SK-N-SH treated with all-trans-retinoic acid at 6 μM for 48 hours (cell line): ENCODE data around the gene SLC4A1AP.

Source experiments
- ATAC-seq: fragments of 200-7000 bp; cut with Tn5 transposase; 3 replicates; pipeline ENCODE4 v1.9.1; 2020; ENCODE audit warnings: mild to moderate bottlenecking, moderate library complexity
- ARNTL ChIP-seq: fragments of 450-650 bp; formaldehyde crosslinking; IDR thresholded peaks from 2 replicates; pipeline ENCODE4 v1.5.0; 2020; ENCODE audit warnings: low read depth, mild to moderate bottlenecking, moderate library complexity, borderline replicate concordance
- CREB5 ChIP-seq: fragments of 250-450 bp; sonication (Bioruptor Pico); IDR thresholded peaks from 2 replicates; pipeline ENCODE4 v1.5.1; 2020; ENCODE audit warnings: low read depth, mild to moderate bottlenecking, moderate library complexity
- CSDC2 ChIP-seq: fragments of 250-450 bp; sonication (Bioruptor Pico); IDR thresholded peaks from 2 replicates; pipeline ENCODE4 v1.5.0; 2020; ENCODE audit warnings: mild to moderate bottlenecking, moderate library complexity
- CSRNP3 ChIP-seq: fragments of 250-450 bp; sonication (Bioruptor Pico); IDR thresholded peaks from 2 replicates; pipeline ENCODE4 v1.5.1; 2021; ENCODE audit warnings: mild to moderate bottlenecking, moderate library complexity
- ESRRG ChIP-seq: fragments of 250-450 bp; sonication (Bioruptor Pico); IDR thresholded peaks from 2 replicates; pipeline ENCODE4 v1.6.1; 2021; ENCODE audit warnings: mild to moderate bottlenecking
- GLIS3 ChIP-seq: fragments of 250-450 bp; sonication (Bioruptor Pico); IDR thresholded peaks from 2 replicates; pipeline ENCODE4 v1.5.0; 2020; ENCODE audit warnings: mild to moderate bottlenecking, moderate library complexity
- ISL1 ChIP-seq: fragments of 250-450 bp; sonication (Bioruptor Pico); IDR thresholded peaks from 2 replicates; pipeline ENCODE4 v2.1.2; 2022; ENCODE audit warnings: mild to moderate bottlenecking, moderate library complexity
- OSR1 ChIP-seq: fragments of 250-450 bp; sonication (Bioruptor Pico); IDR thresholded peaks from 2 replicates; pipeline ENCODE4 v1.8.0; 2022; ENCODE audit warnings: moderate library complexity, mild to moderate bottlenecking, inconsistent platforms
- RARB ChIP-seq: fragments of 250-450 bp; sonication (Bioruptor Pico); IDR thresholded peaks from 2 replicates; pipeline ENCODE4 v1.8.0; 2021; ENCODE audit warnings: mild to moderate bottlenecking, moderate library complexity
- SNAI2 ChIP-seq: fragments of 250-450 bp; sonication (Bioruptor Pico); IDR thresholded peaks from 2 replicates; pipeline ENCODE4 v1.5.0; 2020; ENCODE audit warnings: mild to moderate bottlenecking, moderate library complexity
- TCF4 ChIP-seq: fragments of 250-450 bp; sonication (Bioruptor Pico); IDR thresholded peaks from 2 replicates; pipeline ENCODE4 v1.8.0; 2021; ENCODE audit warnings: mild to moderate bottlenecking, moderate library complexity, borderline replicate concordance
- TSHZ2 ChIP-seq: fragments of 250-450 bp; sonication (Bioruptor Pico); IDR thresholded peaks from 2 replicates; pipeline ENCODE4 v1.5.0; 2020; ENCODE audit warnings: mild to moderate bottlenecking, moderate library complexity
- ZC3H10 ChIP-seq: fragments of 250-450 bp; sonication (Bioruptor Pico); IDR thresholded peaks from 2 replicates; pipeline ENCODE4 v1.5.1; 2021; ENCODE audit warnings: mild to moderate bottlenecking, moderate library complexity
- ZFP3 ChIP-seq: fragments of 250-450 bp; sonication (Bioruptor Pico); IDR thresholded peaks from 2 replicates; pipeline ENCODE4 v1.5.0; 2020; ENCODE audit warnings: mild to moderate bottlenecking, moderate library complexity
- ZFP30 ChIP-seq: fragments of 450-650 bp; formaldehyde crosslinking; IDR thresholded peaks from 2 replicates; pipeline ENCODE4 v1.5.0; 2022; ENCODE audit warnings: mild to moderate bottlenecking, moderate library complexity
- ZNF565 ChIP-seq: fragments of 450-650 bp; formaldehyde crosslinking; conservative IDR thresholded peaks from 2 replicates; pipeline ENCODE4 v1.5.0; 2020; ENCODE audit warnings: low read depth, mild to moderate bottlenecking, moderate library complexity
- ZNF70 ChIP-seq: fragments of 450-650 bp; formaldehyde crosslinking; IDR thresholded peaks from 2 replicates; pipeline ENCODE4 v1.5.0; 2020; ENCODE audit warnings: mild to moderate bottlenecking, moderate library complexity
- ZNF8 ChIP-seq: fragments of 450-650 bp; formaldehyde crosslinking; IDR thresholded peaks from 2 replicates; pipeline ENCODE4 v1.5.0; 2020; ENCODE audit warnings: mild to moderate bottlenecking, moderate library complexity
- TF ChIP-seq, protein P1 (sequence below): fragments of 250-450 bp; sonication (Bioruptor Pico); IDR thresholded peaks from 2 replicates; pipeline ENCODE4 v1.8.0; 2021; ENCODE audit warnings: low read depth, mild to moderate bottlenecking, moderate library complexity, borderline replicate concordance
- TF ChIP-seq, protein P2 (sequence below): fragments of 250-450 bp; sonication (Bioruptor Pico); IDR thresholded peaks from 2 replicates; pipeline ENCODE4 v1.8.0; 2020; ENCODE audit warnings: mild to moderate bottlenecking, moderate library complexity, borderline replicate concordance

SLC4A1AP gene

GRCh38 chr2:27681841-27682240, 18.2 kb downstream of the SLC4A1AP start:
- ATAC-seq, result peak; percentile 14; the same call in 2 of the 3 replicates
- no peak for TF ChIP-seq OSR1 (CRISPR knock-in tag)
- TF ChIP-seq ZNF565 (CRISPR knock-in tag), result no peak
- no peak for TF ChIP-seq ZC3H10 (CRISPR knock-in tag)
- no peak for TF ChIP-seq CSRNP3
- no peak for TF ChIP-seq CSDC2
- TF ChIP-seq TSHZ2, result no peak
- TF ChIP-seq ISL1 (CRISPR knock-in tag), result no peak
- TF ChIP-seq ZFP30 (CRISPR knock-in tag), result no peak
- TF ChIP-seq, protein P1, sequence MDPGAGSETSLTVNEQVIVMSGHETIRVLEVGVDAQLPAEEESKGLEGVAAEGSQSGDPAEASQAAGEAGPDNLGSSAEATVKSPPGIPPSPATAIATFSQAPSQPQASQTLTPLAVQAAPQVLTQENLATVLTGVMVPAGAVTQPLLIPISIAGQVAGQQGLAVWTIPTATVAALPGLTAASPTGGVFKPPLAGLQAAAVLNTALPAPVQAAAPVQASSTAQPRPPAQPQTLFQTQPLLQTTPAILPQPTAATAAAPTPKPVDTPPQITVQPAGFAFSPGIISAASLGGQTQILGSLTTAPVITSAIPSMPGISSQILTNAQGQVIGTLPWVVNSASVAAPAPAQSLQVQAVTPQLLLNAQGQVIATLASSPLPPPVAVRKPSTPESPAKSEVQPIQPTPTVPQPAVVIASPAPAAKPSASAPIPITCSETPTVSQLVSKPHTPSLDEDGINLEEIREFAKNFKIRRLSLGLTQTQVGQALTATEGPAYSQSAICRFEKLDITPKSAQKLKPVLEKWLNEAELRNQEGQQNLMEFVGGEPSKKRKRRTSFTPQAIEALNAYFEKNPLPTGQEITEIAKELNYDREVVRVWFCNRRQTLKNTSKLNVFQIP, result no peak
- no peak for TF ChIP-seq CREB5 (CRISPR knock-in tag)
- no peak for TF ChIP-seq SNAI2 (CRISPR knock-in tag)
- no peak for TF ChIP-seq ZFP3
- TF ChIP-seq, protein P2, sequence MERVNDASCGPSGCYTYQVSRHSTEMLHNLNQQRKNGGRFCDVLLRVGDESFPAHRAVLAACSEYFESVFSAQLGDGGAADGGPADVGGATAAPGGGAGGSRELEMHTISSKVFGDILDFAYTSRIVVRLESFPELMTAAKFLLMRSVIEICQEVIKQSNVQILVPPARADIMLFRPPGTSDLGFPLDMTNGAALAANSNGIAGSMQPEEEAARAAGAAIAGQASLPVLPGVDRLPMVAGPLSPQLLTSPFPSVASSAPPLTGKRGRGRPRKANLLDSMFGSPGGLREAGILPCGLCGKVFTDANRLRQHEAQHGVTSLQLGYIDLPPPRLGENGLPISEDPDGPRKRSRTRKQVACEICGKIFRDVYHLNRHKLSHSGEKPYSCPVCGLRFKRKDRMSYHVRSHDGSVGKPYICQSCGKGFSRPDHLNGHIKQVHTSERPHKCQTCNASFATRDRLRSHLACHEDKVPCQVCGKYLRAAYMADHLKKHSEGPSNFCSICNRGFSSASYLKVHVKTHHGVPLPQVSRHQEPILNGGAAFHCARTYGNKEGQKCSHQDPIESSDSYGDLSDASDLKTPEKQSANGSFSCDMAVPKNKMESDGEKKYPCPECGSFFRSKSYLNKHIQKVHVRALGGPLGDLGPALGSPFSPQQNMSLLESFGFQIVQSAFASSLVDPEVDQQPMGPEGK (CRISPR knock-in tag), result no peak

DNA sequence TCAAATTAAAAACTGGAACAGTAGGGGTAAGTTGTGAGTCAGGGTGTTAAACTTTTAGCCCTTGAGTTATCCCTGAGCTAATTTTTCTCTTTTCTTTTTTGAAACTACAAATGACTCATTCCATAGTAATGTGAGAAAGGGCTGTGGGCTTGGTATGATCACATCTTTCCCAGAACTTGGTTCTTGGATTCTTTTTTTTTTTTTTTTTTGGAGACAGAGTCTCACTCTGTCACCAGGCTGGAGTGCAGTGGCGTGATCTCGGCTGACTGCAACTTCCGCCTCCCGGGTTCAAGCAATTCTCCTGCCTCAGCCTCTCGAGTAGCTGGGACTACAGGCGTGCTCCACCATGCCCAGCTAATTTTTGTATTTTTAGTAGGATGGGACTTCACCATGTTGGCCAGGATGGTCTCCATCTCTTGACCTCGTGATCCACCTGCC, 18.7 kb downstream of the SLC4A1AP start:
- TF ChIP-seq CSDC2 (0 out of 2 replicates have a peak, but pooled peaks have one; percentile 76), ISL1 (CRISPR knock-in tag) (0 out of 2 replicates have a peak, but pooled peaks have one; percentile 21)
- peak; percentile 74 for ATAC-seq

- peak; percentile 86 for ATAC-seq
- TF ChIP-seq SNAI2 (CRISPR knock-in tag) (peak; percentile 94), ZFP30 (CRISPR knock-in tag) (no peak), TSHZ2 (no peak), OSR1 (CRISPR knock-in tag) (no peak), CSDC2 (peak; percentile 96), ZNF70 (CRISPR knock-in tag) (0 out of 2 replicates have a peak, but pooled peaks have one; percentile 0), ZC3H10 (CRISPR knock-in tag) (no peak), ZNF8 (CRISPR knock-in tag) (no peak), ARNTL (CRISPR knock-in tag) (no peak), ISL1 (CRISPR knock-in tag) (peak; percentile 71), GLIS3 (CRISPR knock-in tag) (no peak), ZFP3 (peak; percentile 83), RARB (CRISPR knock-in tag) (peak; percentile 49; the same call in 1 of the 2 replicates), ZNF565 (CRISPR knock-in tag) (0 out of 2 replicates have a peak, but pooled peaks have one; percentile 6), CREB5 (CRISPR knock-in tag) (peak; percentile 49; the same call in 1 of the 2 replicates), TCF4 (CRISPR knock-in tag) (no peak), ESRRG (CRISPR knock-in tag) (peak; percentile 72; the same call in 1 of the 2 replicates)
- TF ChIP-seq, protein P2 (CRISPR knock-in tag), result peak; percentile 77; the same call in 1 of the 2 replicates
Measured at GRCh38 chr2:27683390-27684071, 19.8 kb downstream of the SLC4A1AP start.
